ENCODE measurements around the gene KIR2DL1.
"Not testable (repeated sequence)": the region's sequence is repeated elsewhere in the genome, so short reads cannot be mapped to it uniquely, and the experiment has no call there.

- TF ChIP-seq CTCF (conservative IDR thresholded peaks at IDR 0.05; ENCODE audit: low read length); EZH2phosphoT487 (IDR thresholded peaks at IDR 0.05; ENCODE audit: borderline replicate concordance): not testable (repeated sequence)
Observed at GRCh38 chr19:54756204-54757110, 13.1 kb upstream of the KIR2DL1 start.

Measured in Loucy (cell line).